Hepatocyte (in vitro differentiated cells): Measurements from ENCODE around the gene FOXN4. TPM values are rescaled to one million over a fixed set of nuclear protein-coding genes. Genes with fewer than 3 reads are reported as not detected.
A peak's percentile ranks its signal among the peaks of the same experiment; 100 is the strongest.

Experiments used
- DNase-seq: peaks from one replicate; pipeline ENCODE4 v3.0.0-alpha.2; 2016; ENCODE audit warnings: low spot score
- H2AFZ ChIP-seq: fragments of 200-600 bp; sonication (generic); 2 replicates; pipeline ENCODE4 v1.6.0; 2016; ENCODE audit warnings: antibody characterized with exemption, mild to moderate bottlenecking
- H3K27ac ChIP-seq: fragments of 200-600 bp; sonication (generic); 2 replicates; pipeline ENCODE4 v1.5.1; 2016; ENCODE audit warnings: mild to moderate bottlenecking
- H3K27me3 ChIP-seq: fragments of 200-600 bp; sonication (generic); 2 replicates; pipeline ENCODE4 v1.6.1; 2016
- H3K36me3 ChIP-seq: fragments of 200-600 bp; sonication (generic); replicated peaks from 2 replicates; pipeline ENCODE4 v1.5.1; 2016; ENCODE audit warnings: low read depth; ENCODE audit not compliant: insufficient read depth
- H3K4me1 ChIP-seq: fragments of 200-600 bp; sonication (generic); 2 replicates; pipeline ENCODE4 v1.5.1; 2016; ENCODE audit warnings: mild to moderate bottlenecking, moderate library complexity; ENCODE audit not compliant: insufficient read depth
- H3K4me2 ChIP-seq: fragments of 200-600 bp; sonication (generic); 2 replicates; pipeline ENCODE4 v1.6.0; 2016
- H3K4me3 ChIP-seq: fragments of 200-600 bp; sonication (generic); 2 replicates; pipeline ENCODE4 v1.5.1; 2016; ENCODE audit warnings: mild to moderate bottlenecking
- H3K79me2 ChIP-seq: fragments of 200-600 bp; sonication (generic); 2 replicates; pipeline ENCODE4 v1.6.0; 2017; ENCODE audit warnings: mild to moderate bottlenecking
- H3K9me2 ChIP-seq: fragments of 200-600 bp; sonication (generic); replicated peaks from 2 replicates; pipeline ENCODE4 v1.6.0; 2017; ENCODE audit warnings: mild to moderate bottlenecking; ENCODE audit not compliant: insufficient read depth
- H3K9me3 ChIP-seq: fragments of 200-600 bp; sonication (generic); 2 replicates; pipeline ENCODE4 v1.5.1; 2016; ENCODE audit warnings: low read depth, mild to moderate bottlenecking
- H4K20me1 ChIP-seq: fragments of 200-600 bp; sonication (generic); 2 replicates; pipeline ENCODE4 v1.6.0; 2016; ENCODE audit warnings: mild to moderate bottlenecking; ENCODE audit not compliant: insufficient read depth, poor library complexity, severe bottlenecking
- CTCF ChIP-seq: fragments of 200-600 bp; sonication (generic); IDR thresholded peaks from 2 replicates; pipeline ENCODE4 v1.5.1; 2016; ENCODE audit warnings: antibody characterized with exemption, mild to moderate bottlenecking; ENCODE audit not compliant: poor library complexity
- EZH2 ChIP-seq: fragments of 200-600 bp; sonication (generic); IDR thresholded peaks from 2 replicates; pipeline ENCODE4 v1.6.1; 2016; ENCODE audit warnings: antibody characterized with exemption, mild to moderate bottlenecking, borderline replicate concordance
- EZH2phosphoT487 ChIP-seq: fragments of 200-600 bp; sonication (generic); IDR thresholded peaks from one replicate; pipeline ENCODE4 v1.6.1; 2018; ENCODE audit warnings: antibody characterized with exemption, mild to moderate bottlenecking, low read depth, moderate library complexity; ENCODE audit not compliant: unreplicated experiment, severe bottlenecking
- WGBS: methylation state at CpG from one replicate; pipeline ENCODE4 v1.1.6; 2016; ENCODE audit warnings: low lambda C conversion rate; ENCODE audit errors: missing lambda C conversion rate; 5-methylcytosine and 5-hydroxymethylcytosine counted together
- polyA plus RNA-seq: library from polyadenylated mRNA; unstranded; fragments of >200 nt; fragmentation: Nextera tagmentation; extraction: Ambion mirVana; gene quantifications from 2 replicates; pipeline ENCODE4 v1.2.1, GENCODE V29; 2016
- total RNA-seq: library from RNA; depleted of rRNA; stranded (reverse); fragments of >200 nt; gene quantifications from 2 replicates; pipeline ENCODE4 v1.2.3, GENCODE V29; 2014

The FOXN4 gene
- total and polyA plus RNA-seq, 2 experiments from 2014 or later = not detected

GRCh38 chr12:109252799-109253198 is 56.3 kb downstream of the FOXN4 start:
- DNase-seq = no peak
- no peaks in the 10 kb centered on the region for H3K36me3 ChIP-seq
- WGBS = 90% methylated on average over 4 of the region's 4 CpGs

GRCh38 chr12:109250523-109250922 is 58.6 kb downstream of the FOXN4 start:
- H3K79me2 ChIP-seq = no peaks in the 10 kb centered on the region
- 70% methylated on average over 1 of the region's 1 CpG for WGBS
- DNase-seq = peak; percentile 39
- no peak overlapping the region for H3K4me3 ChIP-seq
- H3K4me2 ChIP-seq = no peak overlapping the region
- no peaks in the 10 kb centered on the region for H3K9me3 ChIP-seq
- no peaks in the 10 kb centered on the region for H4K20me1 ChIP-seq
- peaks cover 5% of the 10 kb centered on the region for H3K4me1 ChIP-seq
- TF ChIP-seq EZH2 (no peak), CTCF (no peak), EZH2phosphoT487 (no peak)
- H3K9me2 ChIP-seq = no peaks in the 10 kb centered on the region
- no peak overlapping the region for H2AFZ ChIP-seq
- H3K27ac ChIP-seq = no peak overlapping the region
- H3K27me3 ChIP-seq = no peaks in the 10 kb centered on the region
- H3K36me3 ChIP-seq = no peaks in the 10 kb centered on the region

More at GRCh38 chr12:109252799-109253198, 56.3 kb downstream of the FOXN4 start:
- Histone ChIP-seq H3K9me3 (no peaks in the 10 kb centered on the region), H3K9me2 (no peaks in the 10 kb centered on the region), H3K4me2 (no peak overlapping the region), H3K4me3 (no peak overlapping the region), H3K27ac (no peak overlapping the region), H4K20me1 (no peaks in the 10 kb centered on the region), H3K4me1 (peaks cover 5% of the 10 kb centered on the region), H3K79me2 (no peaks in the 10 kb centered on the region), H2AFZ (no peak overlapping the region), H3K27me3 (no peaks in the 10 kb centered on the region)
- TF ChIP-seq EZH2 = no peak
- no peak for TF ChIP-seq EZH2phosphoT487

- TF ChIP-seq EZH2phosphoT487 (no peak), EZH2 (no peak), CTCF (no peak)
- 73% methylated on average over 9 of the region's 9 CpGs for WGBS
Observed at GRCh38 chr12:109247831-109248654, 61.0 kb downstream of the FOXN4 start.

GRCh38 chr12:109246221-109246620 is 62.9 kb downstream of the FOXN4 start:
- no peak for TF ChIP-seq CTCF
- no peak for TF ChIP-seq EZH2
- TF ChIP-seq EZH2phosphoT487 = no peak
- 98% methylated on average over 15 of the region's 15 CpGs for WGBS
- H3K4me3 ChIP-seq = no peak overlapping the region
- no peaks in the 10 kb centered on the region for H4K20me1 ChIP-seq
- H3K27ac ChIP-seq = no peak overlapping the region
- H3K27me3 ChIP-seq = no peaks in the 10 kb centered on the region
- no peaks in the 10 kb centered on the region for H3K79me2 ChIP-seq
- H3K4me2 ChIP-seq = no peak overlapping the region
- no peaks in the 10 kb centered on the region for H3K9me3 ChIP-seq
- H3K4me1 ChIP-seq = peaks cover 5% of the 10 kb centered on the region
- no peak for DNase-seq
- H3K9me2 ChIP-seq = no peaks in the 10 kb centered on the region
- H2AFZ ChIP-seq = no peak overlapping the region
- no peaks in the 10 kb centered on the region for H3K36me3 ChIP-seq

More at GRCh38 chr12:109247831-109248654, 61.0 kb downstream of the FOXN4 start:
- Histone ChIP-seq H3K27ac (peak overlapping the region; percentile 79), H2AFZ (no peak overlapping the region), H3K9me2 (no peaks in the 10 kb centered on the region), H4K20me1 (no peaks in the 10 kb centered on the region), H3K36me3 (no peaks in the 10 kb centered on the region), H3K4me1 (peaks cover 5% of the 10 kb centered on the region), H3K79me2 (no peaks in the 10 kb centered on the region), H3K4me3 (no peak overlapping the region), H3K4me2 (peak overlapping the region; percentile 11), H3K9me3 (no peaks in the 10 kb centered on the region), H3K27me3 (no peaks in the 10 kb centered on the region)
- DNase-seq = peak; percentile 57
